IMR-90 (cell line): Measurements from ENCODE around the gene MEN1. TPM values are rescaled to one million over a fixed set of nuclear protein-coding genes. Genes with fewer than 3 reads are reported as not detected.

Source experiments
- ATAC-seq: fragments of 200-7000 bp; cut with Tn5 transposase; 2 replicates; pipeline ENCODE4 v1.9.1; 2020; ENCODE audit warnings: low read depth, mild to moderate bottlenecking, moderate library complexity
- BruUV-seq: library from RNA; stranded (reverse); fragments of 400-500 nt; replicated peaks from 2 replicates; lab custom pipeline; 2021; lab: Mats Ljungman, UMichigan
- CTCF ChIA-PET: fragments of 300-600 bp; formaldehyde crosslinking; extraction: SDS; loops from one replicate; lab custom pipeline; 2021; ENCODE audit warnings: antibody characterized with exemption; lab: Yijun Ruan, JAX
- POLR2A ChIA-PET: fragments of 300-600 bp; sonication (Branson Sonifier 250); formaldehyde crosslinking; loops from one replicate; lab custom pipeline; 2022; ENCODE audit warnings: antibody characterized with exemption; ENCODE audit not compliant: unreplicated experiment; lab: Charles Lee
- DNase-seq: peaks from one replicate; pipeline ENCODE4 v3.0.0; 2013
- H2AFZ ChIP-seq: replicated peaks from 2 replicates; pipeline ENCODE3; 2013; ENCODE audit warnings: low read length, mild to moderate bottlenecking; ENCODE audit not compliant: poor library complexity
- H2AK5ac ChIP-seq: 2 replicates; pipeline ENCODE4 v1.6.1; 2013; ENCODE audit warnings: low read depth, low read length, inconsistent platforms
- H2AK9ac ChIP-seq: replicated peaks from 2 replicates; pipeline ENCODE3; 2013; ENCODE audit warnings: mild to moderate bottlenecking, low read depth, low read length, moderate library complexity; ENCODE audit not compliant: poor library complexity
- H2BK120ac ChIP-seq: 2 replicates; pipeline ENCODE4 v1.6.1; 2013; ENCODE audit warnings: low read depth, low read length, inconsistent platforms
- H2BK15ac ChIP-seq: 3 replicates; pipeline ENCODE4 v1.6.1; 2013; ENCODE audit warnings: low read depth, low read length, inconsistent platforms
- H2BK20ac ChIP-seq: 2 replicates; pipeline ENCODE4 v1.6.1; 2013; ENCODE audit warnings: low read depth, mild to moderate bottlenecking, inconsistent platforms, low read length, moderate library complexity
- H2BK5ac ChIP-seq: 2 replicates; pipeline ENCODE4 v1.6.1; 2013; ENCODE audit warnings: mild to moderate bottlenecking, low read depth, low read length, inconsistent platforms; ENCODE audit not compliant: poor library complexity, severe bottlenecking
- H3K14ac ChIP-seq: replicated peaks from 2 replicates; pipeline ENCODE4 v1.6.1; 2013; ENCODE audit warnings: low read depth, low read length, inconsistent platforms
- H3K18ac ChIP-seq: 2 replicates; pipeline ENCODE4 v1.6.1; 2013; ENCODE audit warnings: low read depth, low read length, control low read depth
- H3K23ac ChIP-seq: 2 replicates; pipeline ENCODE4 v1.6.1; 2013; ENCODE audit warnings: low read depth, low read length, inconsistent platforms
- H3K27ac ChIP-seq: 2 replicates; pipeline ENCODE4 v1.5.1; 2013; ENCODE audit warnings: mild to moderate bottlenecking, control low read depth, low read length; ENCODE audit not compliant: insufficient read depth
- H3K27me3 ChIP-seq: 2 replicates; pipeline ENCODE4 v1.6.1; 2013; ENCODE audit warnings: low read length; ENCODE audit not compliant: control insufficient read depth, insufficient read depth
- H3K36me3 ChIP-seq: 2 replicates; pipeline ENCODE4 v1.6.1; 2013; ENCODE audit warnings: low read length, mixed read lengths; ENCODE audit not compliant: control insufficient read depth, insufficient read depth
- H3K4ac ChIP-seq: 2 replicates; pipeline ENCODE4 v1.6.1; 2013; ENCODE audit warnings: low read depth, low read length, inconsistent platforms
- H3K4me1 ChIP-seq: 2 replicates; pipeline ENCODE4 v1.6.1; 2013; ENCODE audit warnings: low read length, mixed read lengths; ENCODE audit not compliant: control insufficient read depth, insufficient read depth
- H3K4me2 ChIP-seq: 2 replicates; pipeline ENCODE4 v1.6.1; 2013; ENCODE audit warnings: low read depth, mild to moderate bottlenecking, control low read depth, low read length, moderate library complexity
- H3K4me3 ChIP-seq: 2 replicates; pipeline ENCODE4 v1.5.1; 2013; ENCODE audit warnings: low read depth, mild to moderate bottlenecking, control low read depth, low read length, moderate library complexity; ENCODE audit not compliant: insufficient read depth
- H3K56ac ChIP-seq: 2 replicates; pipeline ENCODE4 v1.6.1; 2013; ENCODE audit warnings: low read length, inconsistent platforms; ENCODE audit not compliant: insufficient read depth; ENCODE audit errors: extremely low read depth
- H3K79me1 ChIP-seq, 2 experiments: 2 replicates each; pipeline ENCODE4 v1.6.1; 2013; ENCODE audit warnings: low read length in 2 of 2, inconsistent platforms in 1 of 2, low read depth in 1 of 2
- H3K9ac ChIP-seq: 2 replicates; pipeline ENCODE4 v1.6.1; 2013; ENCODE audit warnings: low read depth, low read length, control low read depth
- H3K9me1 ChIP-seq: 2 replicates; pipeline ENCODE4 v1.6.1; 2013; ENCODE audit warnings: low read length, inconsistent platforms; ENCODE audit not compliant: insufficient read depth
- H3K9me3 ChIP-seq: 2 replicates; pipeline ENCODE4 v1.6.1; 2013; ENCODE audit warnings: low read length; ENCODE audit not compliant: control insufficient read depth, insufficient read depth
- H4K20me1 ChIP-seq: 2 replicates; pipeline ENCODE4 v1.6.1; 2013; ENCODE audit warnings: low read length, inconsistent platforms; ENCODE audit not compliant: insufficient read depth
- H4K5ac ChIP-seq: 2 replicates; pipeline ENCODE4 v1.6.1; 2013; ENCODE audit warnings: mild to moderate bottlenecking, low read depth, low read length, control low read depth
- H4K8ac ChIP-seq, 2 experiments: 2 replicates each; pipeline ENCODE4 v1.6.1; 2013; ENCODE audit warnings: low read depth in 2 of 2, low read length in 2 of 2, control low read depth in 1 of 2, inconsistent platforms in 1 of 2
- H4K91ac ChIP-seq: 2 replicates; pipeline ENCODE4 v1.6.1; 2013; ENCODE audit warnings: low read depth, low read length, inconsistent platforms; ENCODE audit not compliant: insufficient read depth
- BHLHE40 ChIP-seq: fragments of 150-350 bp; IDR thresholded peaks from 2 replicates; pipeline ENCODE4 v1.6.1; 2016; ENCODE audit warnings: mild to moderate bottlenecking, low read depth, low read length
- CEBPB ChIP-seq: IDR thresholded peaks from 2 replicates; pipeline ENCODE4 v1.6.1; 2012; ENCODE audit warnings: low read depth, low read length, improper control_type of control experiment
- CHD1 ChIP-seq: IDR thresholded peaks from 2 replicates; pipeline ENCODE4 v1.6.1; 2012; ENCODE audit warnings: low read depth, low read length, improper control_type of control experiment
- FOS ChIP-seq: fragments of 150-350 bp; IDR thresholded peaks from 2 replicates; pipeline ENCODE4 v1.6.1; 2016; ENCODE audit warnings: low read depth, low read length
- MAFK ChIP-seq: IDR thresholded peaks from 2 replicates; pipeline ENCODE4 v1.6.1; 2012; ENCODE audit warnings: low read depth, low read length, improper control_type of control experiment
- MAZ ChIP-seq: IDR thresholded peaks from 2 replicates; pipeline ENCODE4 v1.6.1; 2012; ENCODE audit warnings: low read depth, mild to moderate bottlenecking, low read length, improper control_type of control experiment, moderate library complexity, borderline replicate concordance
- MXI1 ChIP-seq: IDR thresholded peaks from 2 replicates; pipeline ENCODE4 v1.6.1; 2012; ENCODE audit warnings: low read depth, mild to moderate bottlenecking, low read length, moderate library complexity, borderline replicate concordance
- NFE2L2 ChIP-seq: fragments of 150-350 bp; IDR thresholded peaks from 2 replicates; pipeline ENCODE4 v1.6.1; 2016; ENCODE audit warnings: low read depth, mild to moderate bottlenecking, low read length
- POLR2A ChIP-seq: IDR thresholded peaks from 2 replicates; pipeline ENCODE4 v1.6.1; 2012; ENCODE audit warnings: mild to moderate bottlenecking, low read depth, low read length
- RAD21 ChIP-seq: IDR thresholded peaks from 2 replicates; pipeline ENCODE4 v1.6.1; 2012; ENCODE audit warnings: low read length, improper control_type of control experiment
- SMC3 ChIP-seq: fragments of 150-350 bp; IDR thresholded peaks from 2 replicates; pipeline ENCODE4 v1.6.1; 2016; ENCODE audit warnings: low read depth, mild to moderate bottlenecking, antibody characterized with exemption, low read length, moderate library complexity
- WGBS, 2 experiments: methylation state at CpG; one replicate each; pipeline versions ENCODE4 v1.1.5 to v1.1.7; 2013; ENCODE audit warnings: missing lambda C conversion rate in 2 of 2; ENCODE audit not compliant: insufficient read length in 1 of 2; ENCODE audit errors: extremely low coverage in 2 of 2; 5-methylcytosine and 5-hydroxymethylcytosine counted together
- dilution Hi-C: fragments of 300-500 bp; cut with HindIII; formaldehyde crosslinking; loops from one replicate; pipeline ENCODE4 v1.14.3; 2018; ENCODE audit warnings: low sequenced_read_pairs; ENCODE audit not compliant: unreplicated experiment
- in situ Hi-C: fragments of 300-500 bp; cut with MboI; formaldehyde crosslinking; loops from 3 replicates; pipeline ENCODE4 v1.14.3; 2019; ENCODE audit warnings: low sequenced_read_pairs, inconsistent platforms, mixed read lengths
- intact Hi-C: fragments of 100-400 bp; cut with micrococcal nuclease; formaldehyde crosslinking; loops from 2 replicates; pipeline ENCODE4 v1.10.0; 2022
- polyA plus RNA-seq, 3 experiments: library from polyadenylated mRNA; depleted of rRNA; stranded (reverse); fragments of >200 nt; gene quantifications; 2 replicates each; pipeline ENCODE4 v1.2.3, GENCODE V29; 2012; ENCODE audit warnings: low replicate concordance in 1 of 3
- total RNA-seq: library from RNA; depleted of rRNA; stranded (reverse); fragments of >200 nt; gene quantifications from 2 replicates; pipeline ENCODE4 v1.2.3, GENCODE V29; 2012
- TF ChIP-seq, protein P1 (sequence below): fragments of 150-350 bp; IDR thresholded peaks from 2 replicates; pipeline ENCODE4 v1.6.1; 2017; ENCODE audit warnings: mild to moderate bottlenecking, antibody characterized with exemption, low read length, low read depth
- TF ChIP-seq, protein P2 (sequence below): conservative IDR thresholded peaks from 2 replicates; pipeline ENCODE4 v1.5.1; 2012; ENCODE audit warnings: mild to moderate bottlenecking, low read depth, low read length, improper control_type of control experiment
- TF ChIP-seq, protein P3 (sequence below): fragments of 150-350 bp; IDR thresholded peaks from 2 replicates; pipeline ENCODE4 v1.6.1; 2016; ENCODE audit warnings: low read depth, mild to moderate bottlenecking, low read length, moderate library complexity, borderline replicate concordance

MEN1 gene
- total and polyA plus RNA-seq, 2 of the 4 experiments (the other 2 are of a cell fraction), result 8.8 to 35.7 TPM

DNA sequence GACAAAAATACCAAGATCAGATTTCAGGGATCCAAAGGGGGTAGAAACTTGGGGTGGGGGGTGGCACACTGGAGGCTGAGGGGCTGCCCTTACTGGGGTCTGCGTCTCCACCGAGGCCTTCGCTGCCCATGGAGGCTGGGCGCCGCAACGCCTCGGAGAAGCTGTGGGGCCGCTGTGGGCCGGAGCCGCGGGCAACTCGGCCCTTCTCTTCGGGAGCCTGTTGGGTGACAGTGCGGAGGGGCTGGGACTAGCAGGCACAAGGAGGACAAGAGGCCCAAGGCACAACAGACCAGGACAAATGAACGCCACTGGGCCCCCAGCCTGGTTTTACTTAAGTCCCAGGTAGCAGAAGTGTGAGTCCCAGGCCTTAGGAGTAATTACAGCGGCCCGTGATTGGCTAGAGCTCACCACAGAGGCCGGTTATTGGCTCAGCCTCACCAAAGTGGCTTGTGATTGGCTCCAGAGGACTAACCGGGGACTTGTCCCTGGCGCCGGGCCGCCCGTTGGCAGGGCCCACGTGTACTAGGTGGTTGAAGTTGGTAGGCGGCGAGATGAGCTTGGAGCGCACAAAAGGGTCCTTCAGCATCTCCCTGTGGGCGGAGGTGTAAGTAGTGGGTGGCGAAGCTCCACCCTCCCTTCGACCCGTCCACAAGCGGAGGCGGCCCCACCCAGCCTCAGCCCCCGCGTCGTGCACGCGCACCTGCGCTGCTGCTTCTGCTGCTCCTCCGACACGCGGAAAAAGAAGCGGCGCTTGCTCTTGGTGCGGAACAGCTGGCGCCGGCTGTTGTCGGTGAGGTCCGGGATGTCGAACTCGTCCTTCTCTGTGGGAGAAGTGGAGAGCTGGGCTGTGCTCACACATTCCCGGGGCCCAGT, 16.5 kb upstream of the MEN1 start:
- no TSS peak for BruUV-seq
- intact Hi-C loops (no loop called here), dilution Hi-C loops (no loop called here), in situ Hi-C loops (no loop called here)
- H2AFZ ChIP-seq, result no peak overlapping the region
- H2AK5ac ChIP-seq, result no peak overlapping the region
- H3K4ac ChIP-seq, result no peak overlapping the region
- no peaks in the 10 kb centered on the region for H3K4me1 ChIP-seq
- H3K14ac ChIP-seq, result no peak overlapping the region
- no peak overlapping the region for H3K56ac ChIP-seq
- H2BK20ac ChIP-seq, result no peak overlapping the region
- H3K36me3 ChIP-seq, result no peaks in the 10 kb centered on the region
- H2AK9ac ChIP-seq, result no peak overlapping the region
- no peak overlapping the region for H3K4me3 ChIP-seq
- H4K5ac ChIP-seq, result no peak overlapping the region
- DNase-seq (no peak), ATAC-seq (no peak)
- 89% methylated on average over 19 of the region's 52 CpGs; no CpG with 5 or more reads in 1 of the 2 experiments for WGBS, 2 experiments
- H3K79me1 ChIP-seq, result no peaks in the 10 kb centered on the region
- no peak overlapping the region for H3K27ac ChIP-seq
- no peak overlapping the region for H3K4me2 ChIP-seq
- ChIA-PET POLR2A (no interaction called here), CTCF (no interaction called here)
- H3K9me3 ChIP-seq, result no peaks in the 10 kb centered on the region
- H2BK15ac ChIP-seq, result no peak overlapping the region
- peaks cover 37% of the 10 kb centered on the region for H3K27me3 ChIP-seq
- H2BK5ac ChIP-seq, result no peak overlapping the region
- H3K23ac ChIP-seq, result no peak overlapping the region
- H3K9me1 ChIP-seq, result no peaks in the 10 kb centered on the region
- no peak overlapping the region for H2BK120ac ChIP-seq
- TF ChIP-seq RAD21, result no peak
- no peak for TF ChIP-seq NFE2L2
- TF ChIP-seq MAZ, result no peak
- TF ChIP-seq MAFK, result no peak
- no peak for TF ChIP-seq CEBPB
- no peak for TF ChIP-seq CHD1
- TF ChIP-seq SMC3, result no peak
- no peak for TF ChIP-seq MXI1
- TF ChIP-seq, protein P1, sequence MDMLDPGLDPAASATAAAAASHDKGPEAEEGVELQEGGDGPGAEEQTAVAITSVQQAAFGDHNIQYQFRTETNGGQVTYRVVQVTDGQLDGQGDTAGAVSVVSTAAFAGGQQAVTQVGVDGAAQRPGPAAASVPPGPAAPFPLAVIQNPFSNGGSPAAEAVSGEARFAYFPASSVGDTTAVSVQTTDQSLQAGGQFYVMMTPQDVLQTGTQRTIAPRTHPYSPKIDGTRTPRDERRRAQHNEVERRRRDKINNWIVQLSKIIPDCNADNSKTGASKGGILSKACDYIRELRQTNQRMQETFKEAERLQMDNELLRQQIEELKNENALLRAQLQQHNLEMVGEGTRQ, result no peak
- no peak for TF ChIP-seq POLR2A
- no peak for TF ChIP-seq FOS
- TF ChIP-seq, protein P2, sequence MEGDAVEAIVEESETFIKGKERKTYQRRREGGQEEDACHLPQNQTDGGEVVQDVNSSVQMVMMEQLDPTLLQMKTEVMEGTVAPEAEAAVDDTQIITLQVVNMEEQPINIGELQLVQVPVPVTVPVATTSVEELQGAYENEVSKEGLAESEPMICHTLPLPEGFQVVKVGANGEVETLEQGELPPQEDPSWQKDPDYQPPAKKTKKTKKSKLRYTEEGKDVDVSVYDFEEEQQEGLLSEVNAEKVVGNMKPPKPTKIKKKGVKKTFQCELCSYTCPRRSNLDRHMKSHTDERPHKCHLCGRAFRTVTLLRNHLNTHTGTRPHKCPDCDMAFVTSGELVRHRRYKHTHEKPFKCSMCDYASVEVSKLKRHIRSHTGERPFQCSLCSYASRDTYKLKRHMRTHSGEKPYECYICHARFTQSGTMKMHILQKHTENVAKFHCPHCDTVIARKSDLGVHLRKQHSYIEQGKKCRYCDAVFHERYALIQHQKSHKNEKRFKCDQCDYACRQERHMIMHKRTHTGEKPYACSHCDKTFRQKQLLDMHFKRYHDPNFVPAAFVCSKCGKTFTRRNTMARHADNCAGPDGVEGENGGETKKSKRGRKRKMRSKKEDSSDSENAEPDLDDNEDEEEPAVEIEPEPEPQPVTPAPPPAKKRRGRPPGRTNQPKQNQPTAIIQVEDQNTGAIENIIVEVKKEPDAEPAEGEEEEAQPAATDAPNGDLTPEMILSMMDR, result no peak
- no peak for TF ChIP-seq BHLHE40
- TF ChIP-seq, protein P3, sequence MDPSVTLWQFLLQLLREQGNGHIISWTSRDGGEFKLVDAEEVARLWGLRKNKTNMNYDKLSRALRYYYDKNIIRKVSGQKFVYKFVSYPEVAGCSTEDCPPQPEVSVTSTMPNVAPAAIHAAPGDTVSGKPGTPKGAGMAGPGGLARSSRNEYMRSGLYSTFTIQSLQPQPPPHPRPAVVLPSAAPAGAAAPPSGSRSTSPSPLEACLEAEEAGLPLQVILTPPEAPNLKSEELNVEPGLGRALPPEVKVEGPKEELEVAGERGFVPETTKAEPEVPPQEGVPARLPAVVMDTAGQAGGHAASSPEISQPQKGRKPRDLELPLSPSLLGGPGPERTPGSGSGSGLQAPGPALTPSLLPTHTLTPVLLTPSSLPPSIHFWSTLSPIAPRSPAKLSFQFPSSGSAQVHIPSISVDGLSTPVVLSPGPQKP, result no peak
- H3K18ac ChIP-seq, result no peak overlapping the region
- H3K9ac ChIP-seq, result no peak overlapping the region
- H4K91ac ChIP-seq, result no peak overlapping the region
- H4K20me1 ChIP-seq, result no peaks in the 10 kb centered on the region
- no peak overlapping the region for H4K8ac ChIP-seq
